Fibroblast of skin of left quadriceps (primary cell): ENCODE results near the gene ADGRD1.
"Not testable (repeated sequence)": the region's sequence is repeated elsewhere in the genome, so short reads cannot be mapped to it uniquely, and the experiment has no call there.

ENCODE experiments used
- DNase-seq, 2 experiments: peaks; one replicate each; pipeline ENCODE4 v3.0.0-alpha.2; 2013; ENCODE audit warnings: low read depth in 2 of 2

ADGRD1 gene

GRCh38 chr12:131055596-131056233 is 102.0 kb downstream of the ADGRD1 start:
- no peak for DNase-seq

- DNase-seq: no peak
Measured at GRCh38 chr12:131056626-131057025, 102.9 kb downstream of the ADGRD1 start.

GRCh38 chr12:131057211-131057721 is 103.6 kb downstream of the ADGRD1 start:
- DNase-seq: no peak

GRCh38 chr12:131057722-131058515 is 104.2 kb downstream of the ADGRD1 start:
- no peak for DNase-seq

GRCh38 chr12:131058700-131059099 is 105.0 kb downstream of the ADGRD1 start:
- no peak for DNase-seq

GRCh38 chr12:131060011-131060703 is 106.5 kb downstream of the ADGRD1 start:
- DNase-seq: no peak

- DNase-seq: no peak
Measured at GRCh38 chr12:131061041-131061806, 107.5 kb downstream of the ADGRD1 start.

GRCh38 chr12:131063413-131063812 is 109.7 kb downstream of the ADGRD1 start:
- no peak for DNase-seq

GRCh38 chr12:131063960-131064359 is 110.3 kb downstream of the ADGRD1 start:
- DNase-seq: no peak

- DNase-seq: no peak
Measured at GRCh38 chr12:131065279-131065678, 111.6 kb downstream of the ADGRD1 start.

- no peak for DNase-seq
Measured at GRCh38 chr12:131065801-131066200, 112.1 kb downstream of the ADGRD1 start.

- DNase-seq: no peak
Measured at GRCh38 chr12:131066207-131066885, 112.6 kb downstream of the ADGRD1 start.

GRCh38 chr12:131066886-131067490 is 113.3 kb downstream of the ADGRD1 start:
- DNase-seq: no peak

- no peak for DNase-seq
Measured at GRCh38 chr12:131067981-131068851, 114.5 kb downstream of the ADGRD1 start.

GRCh38 chr12:131068926-131069720 is 115.4 kb downstream of the ADGRD1 start:
- not testable (repeated sequence) for DNase-seq

GRCh38 chr12:131070136-131070535 is 116.4 kb downstream of the ADGRD1 start:
- not testable (repeated sequence) for DNase-seq

- not testable (repeated sequence) for DNase-seq
Measured at GRCh38 chr12:131070668-131071067, 117.0 kb downstream of the ADGRD1 start.

GRCh38 chr12:131071234-131071820 is 117.6 kb downstream of the ADGRD1 start:
- DNase-seq: not testable (repeated sequence)
